ENCODE results near the gene CAPN5.

Gene CAPN5

GRCh38 chr11:77040889-77041288 is 25.9 kb upstream of the CAPN5 start:
- Histone ChIP-seq H2AFZ (ENCODE audit: low read length) (no peak overlapping the region), H3K9ac (ENCODE audit: low read depth, low read length, poor library complexity, severe bottlenecking) (no peak overlapping the region), H3K79me2 (ENCODE audit: insufficient read depth, low read length) (no peaks in the 10 kb centered on the region), H3F3A (ENCODE audit: low read depth) (no peaks in the 10 kb centered on the region), H3K9me3 (ENCODE audit: insufficient read depth, low read depth, low read length) (no peaks in the 10 kb centered on the region), H3K4me3 (ENCODE audit: low read length, poor library complexity, severe bottlenecking) (no peak overlapping the region), H3K27me3 (ENCODE audit: insufficient read depth, low read length, poor library complexity, severe bottlenecking) (no peaks in the 10 kb centered on the region), H3K9me2 (replicated peaks; ENCODE audit: low read depth, low read length) (no peaks in the 10 kb centered on the region), H3K4me2 (ENCODE audit: low read depth, low read length, poor library complexity, severe bottlenecking) (no peak overlapping the region), H3K36me3 (ENCODE audit: insufficient read depth, low read length) (no peaks in the 10 kb centered on the region), H4K20me1 (ENCODE audit: insufficient read depth, low read length, poor library complexity, severe bottlenecking) (no peaks in the 10 kb centered on the region), H3K4me1 (ENCODE audit: insufficient read depth, low read length, poor library complexity, severe bottlenecking) (no peaks in the 10 kb centered on the region)
- TF ChIP-seq EZH2phosphoT487 (IDR thresholded peaks at IDR 0.05; ENCODE audit: borderline replicate concordance) = no peak
- no peak for TF ChIP-seq CTCF (conservative IDR thresholded peaks at IDR 0.05; ENCODE audit: low read length)

DNA sequence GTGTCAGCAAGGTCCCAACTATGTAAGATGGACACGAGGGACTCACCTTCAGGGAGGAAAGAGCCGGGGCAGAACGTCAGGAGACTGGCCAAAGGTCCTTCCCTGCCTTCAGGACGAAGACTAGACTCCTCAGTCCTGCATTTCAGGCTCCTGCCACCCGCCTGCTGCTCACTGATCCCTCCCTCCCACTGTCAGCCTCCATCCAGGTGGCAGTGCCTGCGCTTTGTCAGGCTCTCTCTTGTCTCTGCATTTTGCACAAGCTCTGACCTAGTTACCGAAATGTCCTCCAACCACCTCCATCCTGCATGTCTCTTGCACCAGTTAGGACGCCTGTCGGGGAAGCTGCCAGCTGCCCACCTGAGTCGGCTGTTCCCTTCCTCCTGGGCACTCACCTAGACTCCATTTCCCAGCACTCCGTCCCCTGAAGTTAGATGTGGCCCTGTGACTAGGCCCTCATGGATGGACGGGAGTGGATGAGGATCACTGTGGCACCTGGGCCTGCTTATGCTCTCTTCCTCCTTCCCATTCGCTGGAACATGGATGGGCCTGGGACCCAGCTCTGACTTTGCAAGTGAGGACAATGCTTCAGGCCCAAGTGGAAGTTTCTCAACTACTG is 24.6 kb upstream of the CAPN5 start:
- H3F3A ChIP-seq (ENCODE audit: low read depth) = no peaks in the 10 kb centered on the region
- H3K27me3 ChIP-seq (ENCODE audit: insufficient read depth, low read length, poor library complexity, severe bottlenecking) = no peaks in the 10 kb centered on the region
- H3K36me3 ChIP-seq (ENCODE audit: insufficient read depth, low read length) = no peaks in the 10 kb centered on the region
- H3K9ac ChIP-seq (ENCODE audit: low read depth, low read length, poor library complexity, severe bottlenecking) = no peak overlapping the region
- H3K9me2 ChIP-seq (replicated peaks; ENCODE audit: low read depth, low read length) = no peaks in the 10 kb centered on the region
- H4K20me1 ChIP-seq (ENCODE audit: insufficient read depth, low read length, poor library complexity, severe bottlenecking) = no peaks in the 10 kb centered on the region
- H2AFZ ChIP-seq (ENCODE audit: low read length) = no peak overlapping the region
- H3K79me2 ChIP-seq (ENCODE audit: insufficient read depth, low read length) = no peaks in the 10 kb centered on the region
- H3K4me2 ChIP-seq (ENCODE audit: low read depth, low read length, poor library complexity, severe bottlenecking) = no peak overlapping the region
- H3K4me1 ChIP-seq (ENCODE audit: insufficient read depth, low read length, poor library complexity, severe bottlenecking) = peaks cover 2% of the 10 kb centered on the region
- H3K9me3 ChIP-seq (ENCODE audit: insufficient read depth, low read depth, low read length) = no peaks in the 10 kb centered on the region
- no peak overlapping the region for H3K4me3 ChIP-seq (ENCODE audit: low read length, poor library complexity, severe bottlenecking)
- TF ChIP-seq CTCF (conservative IDR thresholded peaks at IDR 0.05; ENCODE audit: low read length) = no peak
- TF ChIP-seq EZH2phosphoT487 (IDR thresholded peaks at IDR 0.05; ENCODE audit: borderline replicate concordance) = no peak

- Histone ChIP-seq H3K4me2 (ENCODE audit: low read depth, low read length, poor library complexity, severe bottlenecking) (no peak overlapping the region), H4K20me1 (ENCODE audit: insufficient read depth, low read length, poor library complexity, severe bottlenecking) (no peaks in the 10 kb centered on the region), H3K4me1 (ENCODE audit: insufficient read depth, low read length, poor library complexity, severe bottlenecking) (peaks cover 4% of the 10 kb centered on the region), H3K9me2 (replicated peaks; ENCODE audit: low read depth, low read length) (no peaks in the 10 kb centered on the region), H3F3A (ENCODE audit: low read depth) (no peaks in the 10 kb centered on the region), H3K9ac (ENCODE audit: low read depth, low read length, poor library complexity, severe bottlenecking) (no peak overlapping the region), H3K9me3 (ENCODE audit: insufficient read depth, low read depth, low read length) (no peaks in the 10 kb centered on the region), H2AFZ (ENCODE audit: low read length) (no peak overlapping the region), H3K27me3 (ENCODE audit: insufficient read depth, low read length, poor library complexity, severe bottlenecking) (no peaks in the 10 kb centered on the region), H3K36me3 (ENCODE audit: insufficient read depth, low read length) (no peaks in the 10 kb centered on the region), H3K4me3 (ENCODE audit: low read length, poor library complexity, severe bottlenecking) (no peak overlapping the region), H3K79me2 (ENCODE audit: insufficient read depth, low read length) (no peaks in the 10 kb centered on the region)
- TF ChIP-seq CTCF (conservative IDR thresholded peaks at IDR 0.05; ENCODE audit: low read length) = no peak
- TF ChIP-seq EZH2phosphoT487 (IDR thresholded peaks at IDR 0.05; ENCODE audit: borderline replicate concordance) = no peak
Observed at GRCh38 chr11:77044356-77044755, 22.4 kb upstream of the CAPN5 start.
